HCT116 (cell line): ENCODE results near the gene TMEM98. TPM values are rescaled to one million over a fixed set of nuclear protein-coding genes. Genes with fewer than 3 reads are reported as not detected.

Experiments
- ATAC-seq: fragments of 200-7000 bp; cut with Tn5 transposase; 2 replicates; pipeline ENCODE4 v1.9.1; 2020; ENCODE audit warnings: mild to moderate bottlenecking, moderate library complexity
- BruUV-seq: library from RNA; stranded (reverse); fragments of 400-500 nt; replicated peaks from 2 replicates; lab custom pipeline; 2021; lab: Mats Ljungman, UMichigan
- CTCF ChIA-PET: fragments of 300-600 bp; sonication (Branson Sonifier 250); formaldehyde crosslinking; loops from one replicate; lab custom pipeline; 2021; ENCODE audit warnings: antibody characterized with exemption; lab: Charles Lee
- POLR2A ChIA-PET: fragments of 300-600, 350-600 bp; sonication (Branson Sonifier 250); formaldehyde crosslinking; loops from one replicate; lab custom pipeline; 2021; ENCODE audit warnings: antibody characterized with exemption; lab: Charles Lee
- RAD21 ChIA-PET, 2 experiments: fragments of 300-600 bp; sonication (Branson Sonifier 250); formaldehyde crosslinking; loops; one replicate each; lab custom pipeline; 2023; ENCODE audit warnings: low total read pairs in 2 of 2; ENCODE audit not compliant: uncharacterized antibody in 2 of 2, unreplicated experiment in 2 of 2, low non-redundant PET in 1 of 2; lab: Charles Lee
- DNase-seq: peaks from one replicate; pipeline ENCODE4 v3.0.0-alpha.2; 2010; ENCODE audit warnings: low read depth, low spot score
- H2AFZ ChIP-seq: fragments of 200-600 bp; shearing (Covaris generic), sonication (generic); 2 replicates; pipeline ENCODE4 v1.6.1; 2017; ENCODE audit warnings: low read depth, mixed run types, mixed read lengths, antibody characterized with exemption, low read length; ENCODE audit not compliant: poor library complexity, severe bottlenecking
- H3K27ac ChIP-seq: 2 replicates; pipeline ENCODE4 v1.5.1; 2012; ENCODE audit warnings: low read depth, low read length
- H3K27me3 ChIP-seq: fragments of 200-600 bp; sonication (generic); 2 replicates; pipeline ENCODE4 v1.6.1; 2016; ENCODE audit warnings: mixed run types, low read length, mixed read lengths; ENCODE audit not compliant: insufficient read depth
- H3K36me3 ChIP-seq, 2 experiments: fragments of 200-500 bp in 1 of 2; fragments of 200-600 bp in 1 of 2; sonication (Bioruptor generic) in 1 of 2; sonication (generic) in 1 of 2; 2 replicates each; pipeline versions ENCODE4 v1.5.1 to v1.6.1; 2014 to 2016; ENCODE audit warnings: low read length in 2 of 2, inconsistent platforms in 1 of 2, mixed read lengths in 1 of 2, mixed run types in 1 of 2; ENCODE audit not compliant: insufficient read depth in 2 of 2, control insufficient read depth in 1 of 2
- H3K4me1 ChIP-seq, 2 experiments: fragments of 200-600 bp in 1 of 2; sonication (generic) in 1 of 2; 2 replicates each; pipeline versions ENCODE4 v1.5.1 to v1.6.1; 2012 to 2017; ENCODE audit warnings: low read length in 2 of 2, inconsistent platforms in 1 of 2, mild to moderate bottlenecking in 1 of 2, mixed read lengths in 1 of 2, mixed run types in 1 of 2, moderate library complexity in 1 of 2; ENCODE audit not compliant: insufficient read depth in 2 of 2, control insufficient read depth in 1 of 2
- H3K4me2 ChIP-seq: fragments of 200-600 bp; sonication (generic); 2 replicates; pipeline ENCODE4 v1.6.1; 2017; ENCODE audit warnings: mixed run types, low read length, mixed read lengths
- H3K4me3 ChIP-seq, 2 experiments: fragments of 200-600 bp in 1 of 2; sonication (generic) in 1 of 2; replicated peaks in 1 of 2; 2 replicates each; pipeline ENCODE4 v1.5.1; 2011 to 2016; ENCODE audit warnings: low read length in 2 of 2, control low read depth in 1 of 2, low read depth in 1 of 2, mild to moderate bottlenecking in 1 of 2, mixed read lengths in 1 of 2, mixed run types in 1 of 2
- H3K79me2 ChIP-seq: fragments of 200-600 bp; sonication (generic); 2 replicates; pipeline ENCODE4 v1.6.1; 2017; ENCODE audit warnings: mild to moderate bottlenecking, mixed run types, low read length, moderate library complexity, mixed read lengths; ENCODE audit not compliant: insufficient read depth
- H3K9ac ChIP-seq: fragments of 200-600 bp; sonication (generic); 2 replicates; pipeline ENCODE4 v1.6.1; 2016; ENCODE audit warnings: low read length, mixed read lengths
- H3K9me2 ChIP-seq: fragments of 200-600 bp; sonication (generic), shearing (Covaris generic); 2 replicates; pipeline ENCODE4 v1.6.1; 2017; ENCODE audit warnings: mixed run types, mild to moderate bottlenecking, moderate library complexity; ENCODE audit not compliant: insufficient read depth
- H3K9me3 ChIP-seq, 2 experiments: fragments of 200-500 bp in 1 of 2; fragments of 200-600 bp in 1 of 2; sonication (Bioruptor generic) in 1 of 2; sonication (generic) in 1 of 2; 2 replicates each; pipeline ENCODE4 v1.6.1; 2014 to 2017; ENCODE audit warnings: low read length in 2 of 2, mixed read lengths in 2 of 2, inconsistent platforms in 1 of 2, low read depth in 1 of 2, mild to moderate bottlenecking in 1 of 2, mixed run types in 1 of 2, moderate library complexity in 1 of 2; ENCODE audit not compliant: control insufficient read depth in 1 of 2, insufficient read depth in 1 of 2
- H4K20me1 ChIP-seq: fragments of 200-600 bp; sonication (generic), shearing (Covaris generic); 2 replicates; pipeline ENCODE4 v1.6.1; 2017; ENCODE audit warnings: mixed run types, mild to moderate bottlenecking, moderate library complexity; ENCODE audit not compliant: insufficient read depth
- CBX3 ChIP-seq: IDR thresholded peaks from 2 replicates; pipeline ENCODE4 v1.6.1; 2012; ENCODE audit warnings: low read depth
- CEBPB ChIP-seq: IDR thresholded peaks from 2 replicates; pipeline ENCODE4 v1.6.1; 2012; ENCODE audit warnings: low read depth
- EGR1 ChIP-seq: IDR thresholded peaks from 2 replicates; pipeline ENCODE4 v1.6.1; 2012; ENCODE audit warnings: low read depth
- ELF1 ChIP-seq: IDR thresholded peaks from 2 replicates; pipeline ENCODE4 v1.6.1; 2012; ENCODE audit warnings: low read depth, borderline replicate concordance
- EZH2 ChIP-seq: fragments of 200-600 bp; sonication (generic); IDR thresholded peaks from 2 replicates; pipeline ENCODE4 v1.6.1; 2017; ENCODE audit warnings: antibody characterized with exemption, mixed run types
- EZH2phosphoT487 ChIP-seq: fragments of 200-600 bp; IDR thresholded peaks from 2 replicates; pipeline ENCODE4 v1.6.1; 2018; ENCODE audit warnings: antibody characterized with exemption, borderline replicate concordance
- JUND ChIP-seq: IDR thresholded peaks from 2 replicates; pipeline ENCODE4 v1.6.1; 2012
- POLR2A ChIP-seq: IDR thresholded peaks from 2 replicates; pipeline ENCODE4 v1.7.0; 2011; ENCODE audit warnings: borderline replicate concordance; ENCODE audit not compliant: insufficient read depth, insufficient read length; ENCODE audit errors: extremely low read depth
- RAD21 ChIP-seq: IDR thresholded peaks from 2 replicates; pipeline ENCODE4 v1.6.1; 2012; ENCODE audit warnings: low read depth, mild to moderate bottlenecking
- SIN3A ChIP-seq: IDR thresholded peaks from 2 replicates; pipeline ENCODE4 v1.6.1; 2012; ENCODE audit warnings: low read depth
- SP1 ChIP-seq: IDR thresholded peaks from 2 replicates; pipeline ENCODE4 v1.6.1; 2012; ENCODE audit warnings: low read depth
- SRF ChIP-seq: IDR thresholded peaks from 2 replicates; pipeline ENCODE4 v1.6.1; 2012; ENCODE audit warnings: low read depth
- YY1 ChIP-seq: IDR thresholded peaks from 2 replicates; pipeline ENCODE4 v1.6.1; 2011; ENCODE audit warnings: low read length, low read depth, moderate library complexity, mild to moderate bottlenecking; ENCODE audit not compliant: insufficient replicate concordance; ENCODE audit errors: extremely low read depth
- ZBTB33 ChIP-seq: IDR thresholded peaks from 2 replicates; pipeline ENCODE4 v1.6.1; 2011; ENCODE audit warnings: mild to moderate bottlenecking, low read length, moderate library complexity; ENCODE audit not compliant: insufficient replicate concordance; ENCODE audit errors: extremely low read depth
- ZNF274 ChIP-seq: fragments of 200-500 bp; sonication (Bioruptor generic); IDR thresholded peaks from 2 replicates; pipeline ENCODE4 v1.6.1; 2014; ENCODE audit warnings: mild to moderate bottlenecking, low read depth, low read length, inconsistent platforms
- intact Hi-C: fragments of 100-400 bp; cut with micrococcal nuclease; formaldehyde crosslinking; loops from 2 replicates; pipeline ENCODE4 v1.10.0; 2022
- total RNA-seq: library from RNA; stranded (reverse); gene quantifications from one replicate; pipeline ENCODE4 v1.2.1, GENCODE V29; 2021; ENCODE audit not compliant: unreplicated experiment
- TF ChIP-seq, protein P1 (sequence below): IDR thresholded peaks from 2 replicates; pipeline ENCODE4 v1.6.1; 2012; ENCODE audit warnings: low read depth

Gene TMEM98
- total RNA-seq, 1 experiment from 2014 or later: 29.3 TPM

GRCh38 chr17:32882029-32882428, 45.9 kb upstream of the TMEM98 start:
- Histone ChIP-seq H4K20me1 (no peaks in the 10 kb centered on the region), H3K27me3 (peaks cover 7% of the 10 kb centered on the region; the same call in 1 of the 2 replicates), H3K27ac (no peak overlapping the region), H2AFZ (no peak overlapping the region), H3K4me2 (no peak overlapping the region)
- no peak for TF ChIP-seq YY1
- no peak for TF ChIP-seq EZH2
- no peak for TF ChIP-seq ZBTB33
- no peak for TF ChIP-seq ZNF274
- TF ChIP-seq RAD21: no peak
- no peak for TF ChIP-seq CBX3
- TF ChIP-seq SP1: no peak
- TF ChIP-seq JUND: no peak
- no peak for TF ChIP-seq ELF1
- no peak for TF ChIP-seq EGR1
- TF ChIP-seq, protein P1, sequence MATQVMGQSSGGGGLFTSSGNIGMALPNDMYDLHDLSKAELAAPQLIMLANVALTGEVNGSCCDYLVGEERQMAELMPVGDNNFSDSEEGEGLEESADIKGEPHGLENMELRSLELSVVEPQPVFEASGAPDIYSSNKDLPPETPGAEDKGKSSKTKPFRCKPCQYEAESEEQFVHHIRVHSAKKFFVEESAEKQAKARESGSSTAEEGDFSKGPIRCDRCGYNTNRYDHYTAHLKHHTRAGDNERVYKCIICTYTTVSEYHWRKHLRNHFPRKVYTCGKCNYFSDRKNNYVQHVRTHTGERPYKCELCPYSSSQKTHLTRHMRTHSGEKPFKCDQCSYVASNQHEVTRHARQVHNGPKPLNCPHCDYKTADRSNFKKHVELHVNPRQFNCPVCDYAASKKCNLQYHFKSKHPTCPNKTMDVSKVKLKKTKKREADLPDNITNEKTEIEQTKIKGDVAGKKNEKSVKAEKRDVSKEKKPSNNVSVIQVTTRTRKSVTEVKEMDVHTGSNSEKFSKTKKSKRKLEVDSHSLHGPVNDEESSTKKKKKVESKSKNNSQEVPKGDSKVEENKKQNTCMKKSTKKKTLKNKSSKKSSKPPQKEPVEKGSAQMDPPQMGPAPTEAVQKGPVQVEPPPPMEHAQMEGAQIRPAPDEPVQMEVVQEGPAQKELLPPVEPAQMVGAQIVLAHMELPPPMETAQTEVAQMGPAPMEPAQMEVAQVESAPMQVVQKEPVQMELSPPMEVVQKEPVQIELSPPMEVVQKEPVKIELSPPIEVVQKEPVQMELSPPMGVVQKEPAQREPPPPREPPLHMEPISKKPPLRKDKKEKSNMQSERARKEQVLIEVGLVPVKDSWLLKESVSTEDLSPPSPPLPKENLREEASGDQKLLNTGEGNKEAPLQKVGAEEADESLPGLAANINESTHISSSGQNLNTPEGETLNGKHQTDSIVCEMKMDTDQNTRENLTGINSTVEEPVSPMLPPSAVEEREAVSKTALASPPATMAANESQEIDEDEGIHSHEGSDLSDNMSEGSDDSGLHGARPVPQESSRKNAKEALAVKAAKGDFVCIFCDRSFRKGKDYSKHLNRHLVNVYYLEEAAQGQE: no peak
- no peak for TF ChIP-seq EZH2phosphoT487
- no peak for TF ChIP-seq POLR2A
- no peak for TF ChIP-seq CEBPB
- no peak for TF ChIP-seq SRF
- no peak for TF ChIP-seq SIN3A
- TF ChIP-seq, all 23 proteins: peak for 0
- no peaks in the 10 kb centered on the region for H3K9me3 ChIP-seq
- H3K9ac ChIP-seq: no peak overlapping the region
- H3K79me2 ChIP-seq: no peaks in the 10 kb centered on the region
- RAD21 ChIA-PET: no interaction called here
- no peak for ATAC-seq
- POLR2A ChIA-PET: no interaction called here
- CTCF ChIA-PET: interaction anchor here (0.6 kb wide), 1 partner anchor 99 kb away, joined by 3 read pairs; no protein-coding TSS in a partner anchor
- no peaks in the 10 kb centered on the region for H3K36me3 ChIP-seq
- H3K4me1 ChIP-seq: peaks cover 4 to 6% of the 10 kb centered on the region in 2 experiments; a peak in 1 of 4 replicates
- no peaks in the 10 kb centered on the region for H3K9me2 ChIP-seq
- no peak overlapping the region for H3K4me3 ChIP-seq
- BruUV-seq: no TSS peak
- no peak for DNase-seq
- intact Hi-C loops: no loop called here
